Measurements from ENCODE around the gene BTBD18.

DNA sequence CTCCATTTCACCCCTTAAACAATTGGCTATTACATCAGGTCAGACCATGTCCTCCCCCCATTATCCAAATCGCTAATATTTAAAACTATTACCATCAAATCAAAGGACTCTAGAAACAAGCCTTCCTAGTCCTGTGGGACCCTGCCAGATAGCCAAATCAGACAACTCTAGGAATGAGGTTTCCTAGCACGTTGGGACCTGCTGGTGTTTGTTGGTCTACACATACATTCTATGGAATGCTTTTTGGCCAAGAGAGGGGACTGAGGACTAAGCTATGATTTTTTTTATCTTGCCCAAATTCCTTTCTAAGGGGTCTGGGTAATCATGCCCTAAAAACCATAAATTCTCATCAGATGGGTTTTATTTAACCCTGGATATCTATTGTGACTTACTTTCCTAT lies 24.4 kb downstream of the BTBD18 start:
- TF ChIP-seq, protein P1, sequence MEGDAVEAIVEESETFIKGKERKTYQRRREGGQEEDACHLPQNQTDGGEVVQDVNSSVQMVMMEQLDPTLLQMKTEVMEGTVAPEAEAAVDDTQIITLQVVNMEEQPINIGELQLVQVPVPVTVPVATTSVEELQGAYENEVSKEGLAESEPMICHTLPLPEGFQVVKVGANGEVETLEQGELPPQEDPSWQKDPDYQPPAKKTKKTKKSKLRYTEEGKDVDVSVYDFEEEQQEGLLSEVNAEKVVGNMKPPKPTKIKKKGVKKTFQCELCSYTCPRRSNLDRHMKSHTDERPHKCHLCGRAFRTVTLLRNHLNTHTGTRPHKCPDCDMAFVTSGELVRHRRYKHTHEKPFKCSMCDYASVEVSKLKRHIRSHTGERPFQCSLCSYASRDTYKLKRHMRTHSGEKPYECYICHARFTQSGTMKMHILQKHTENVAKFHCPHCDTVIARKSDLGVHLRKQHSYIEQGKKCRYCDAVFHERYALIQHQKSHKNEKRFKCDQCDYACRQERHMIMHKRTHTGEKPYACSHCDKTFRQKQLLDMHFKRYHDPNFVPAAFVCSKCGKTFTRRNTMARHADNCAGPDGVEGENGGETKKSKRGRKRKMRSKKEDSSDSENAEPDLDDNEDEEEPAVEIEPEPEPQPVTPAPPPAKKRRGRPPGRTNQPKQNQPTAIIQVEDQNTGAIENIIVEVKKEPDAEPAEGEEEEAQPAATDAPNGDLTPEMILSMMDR (IDR thresholded peaks at IDR 0.05) = no peak
- TF ChIP-seq POLR2A (IDR thresholded peaks at IDR 0.05) = no peak
